Measurements from ENCODE around the gene RAD54L2.

DNA sequence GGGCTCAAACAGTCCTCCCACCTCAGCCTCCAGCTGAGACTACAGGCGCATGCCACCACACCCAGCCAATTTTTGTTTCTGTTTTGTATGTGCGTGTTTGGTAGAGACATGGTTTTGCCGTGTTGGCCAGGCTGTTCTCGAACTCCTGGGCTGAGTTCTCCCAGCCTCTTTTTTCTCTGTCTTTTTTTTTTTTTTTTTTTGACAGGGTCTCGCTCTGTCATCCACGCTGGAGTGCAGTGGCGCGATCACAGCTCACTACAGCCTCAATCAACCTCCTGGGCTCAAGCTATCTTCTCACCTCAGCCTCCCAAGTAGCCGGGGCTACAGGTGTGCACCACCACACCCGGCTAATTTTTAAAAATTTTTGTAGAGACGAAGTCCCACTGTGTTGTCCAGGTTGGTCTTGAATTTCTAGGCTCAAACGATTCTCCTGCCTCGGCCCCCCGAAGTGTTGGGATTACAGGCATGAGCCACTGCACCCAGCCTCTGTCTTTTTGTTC, 37.8 kb upstream of the RAD54L2 start:
- TF ChIP-seq, protein P1, sequence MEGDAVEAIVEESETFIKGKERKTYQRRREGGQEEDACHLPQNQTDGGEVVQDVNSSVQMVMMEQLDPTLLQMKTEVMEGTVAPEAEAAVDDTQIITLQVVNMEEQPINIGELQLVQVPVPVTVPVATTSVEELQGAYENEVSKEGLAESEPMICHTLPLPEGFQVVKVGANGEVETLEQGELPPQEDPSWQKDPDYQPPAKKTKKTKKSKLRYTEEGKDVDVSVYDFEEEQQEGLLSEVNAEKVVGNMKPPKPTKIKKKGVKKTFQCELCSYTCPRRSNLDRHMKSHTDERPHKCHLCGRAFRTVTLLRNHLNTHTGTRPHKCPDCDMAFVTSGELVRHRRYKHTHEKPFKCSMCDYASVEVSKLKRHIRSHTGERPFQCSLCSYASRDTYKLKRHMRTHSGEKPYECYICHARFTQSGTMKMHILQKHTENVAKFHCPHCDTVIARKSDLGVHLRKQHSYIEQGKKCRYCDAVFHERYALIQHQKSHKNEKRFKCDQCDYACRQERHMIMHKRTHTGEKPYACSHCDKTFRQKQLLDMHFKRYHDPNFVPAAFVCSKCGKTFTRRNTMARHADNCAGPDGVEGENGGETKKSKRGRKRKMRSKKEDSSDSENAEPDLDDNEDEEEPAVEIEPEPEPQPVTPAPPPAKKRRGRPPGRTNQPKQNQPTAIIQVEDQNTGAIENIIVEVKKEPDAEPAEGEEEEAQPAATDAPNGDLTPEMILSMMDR (conservative IDR thresholded peaks at IDR 0.05) = no peak
- no peak for TF ChIP-seq EZH2 (IDR thresholded peaks at IDR 0.05; ENCODE audit: low read depth)
